Posterior cingulate gyrus (tissue), 11 donors: ENCODE measurements around the gene FNDC10.
"Not testable (repeated sequence)": the region's sequence is repeated elsewhere in the genome, so short reads cannot be mapped to it uniquely, and the experiment has no call there.

ENCODE experiments used
- DNase-seq, 10 donors: peaks; one replicate each; pipeline versions ENCODE4 v3.0.0 to v3.0.0-alpha.2; 2020 to 2021; ENCODE audit warnings: mixed read lengths in 3 of 10
- intact Hi-C: fragments of 100-400 bp; cut with DNase I; formaldehyde crosslinking; loops from one replicate; pipeline ENCODE4 v1.15.1; 2023

FNDC10 gene

DNA sequence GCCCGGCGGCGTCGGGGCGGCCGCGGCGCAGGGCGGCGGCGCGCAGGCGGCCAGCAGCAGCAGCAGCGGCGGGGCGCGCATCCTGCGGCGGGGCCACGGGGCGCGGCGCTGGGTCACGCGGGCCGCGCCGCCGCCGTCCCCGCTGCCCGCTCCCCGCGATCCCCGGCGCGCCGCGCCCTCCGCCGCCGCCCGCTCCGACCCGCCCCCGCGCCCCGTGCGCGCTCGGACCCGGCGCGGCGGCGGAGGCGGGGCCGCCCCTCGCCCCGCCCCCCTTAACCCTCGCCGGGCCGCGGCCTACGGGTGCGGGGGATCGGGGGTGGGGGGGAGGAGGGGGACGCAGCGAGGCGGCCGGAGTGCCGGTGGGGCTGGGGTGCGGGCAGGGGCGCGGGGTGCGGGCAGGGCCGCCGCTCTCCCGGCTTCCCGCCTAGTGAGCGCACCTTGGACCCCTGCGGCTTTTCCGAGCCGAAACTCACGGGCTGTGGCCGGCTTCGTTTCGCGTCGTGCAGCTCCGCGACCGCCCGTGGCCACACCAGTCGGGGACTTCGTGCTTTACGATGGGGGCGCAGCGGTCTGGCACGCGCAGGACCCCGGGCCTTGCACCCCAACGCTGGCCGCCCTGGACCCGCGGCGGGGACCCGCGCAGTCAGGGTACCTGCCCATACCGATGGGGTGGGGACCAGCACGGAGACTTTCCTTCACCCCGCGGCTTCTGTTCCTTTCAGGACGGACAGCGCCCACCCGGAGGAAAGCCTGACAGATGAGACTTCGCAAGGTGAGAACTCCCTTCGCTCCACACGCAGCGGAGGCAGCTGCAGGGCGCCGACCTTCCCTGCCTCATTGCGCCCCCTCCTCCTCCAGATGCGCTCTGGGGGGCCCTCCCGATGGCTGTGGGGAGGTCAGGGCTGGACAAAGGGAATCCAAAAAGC lies at the start of gene FNDC10:
Gene FNDC10 (minus strand): TSS at position 201 of the 926 bp plus-strand sequence. CDS start 120 bp downstream, at position 81.
- DNase-seq = peak in 3 of 10 donors; percentile 72 to 83 (median 79)
- intact Hi-C loops = no loop called here

DNA sequence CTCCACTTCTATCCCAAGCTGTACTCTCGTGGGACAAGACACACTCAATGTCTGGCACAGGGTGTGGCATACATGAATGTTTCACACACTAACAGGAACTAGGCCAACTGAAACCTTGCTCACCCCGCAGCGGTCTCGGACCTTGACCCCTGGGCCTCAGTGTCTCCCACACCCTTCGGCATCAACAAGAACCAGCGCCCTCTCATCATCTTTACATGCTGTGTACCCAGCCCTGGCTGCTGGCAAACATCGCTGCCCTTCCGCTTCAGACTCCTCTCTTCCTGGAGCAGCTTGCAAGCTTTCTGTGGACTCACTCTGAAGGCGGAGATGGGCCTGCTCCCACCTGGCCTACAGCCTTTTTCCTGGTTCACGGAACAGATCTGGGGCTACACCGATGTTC lies 48.3 kb upstream of the FNDC10 start:
- DNase-seq = peak in 1 of 10 donors; percentile 69
- intact Hi-C loops = not testable (repeated sequence)

DNA sequence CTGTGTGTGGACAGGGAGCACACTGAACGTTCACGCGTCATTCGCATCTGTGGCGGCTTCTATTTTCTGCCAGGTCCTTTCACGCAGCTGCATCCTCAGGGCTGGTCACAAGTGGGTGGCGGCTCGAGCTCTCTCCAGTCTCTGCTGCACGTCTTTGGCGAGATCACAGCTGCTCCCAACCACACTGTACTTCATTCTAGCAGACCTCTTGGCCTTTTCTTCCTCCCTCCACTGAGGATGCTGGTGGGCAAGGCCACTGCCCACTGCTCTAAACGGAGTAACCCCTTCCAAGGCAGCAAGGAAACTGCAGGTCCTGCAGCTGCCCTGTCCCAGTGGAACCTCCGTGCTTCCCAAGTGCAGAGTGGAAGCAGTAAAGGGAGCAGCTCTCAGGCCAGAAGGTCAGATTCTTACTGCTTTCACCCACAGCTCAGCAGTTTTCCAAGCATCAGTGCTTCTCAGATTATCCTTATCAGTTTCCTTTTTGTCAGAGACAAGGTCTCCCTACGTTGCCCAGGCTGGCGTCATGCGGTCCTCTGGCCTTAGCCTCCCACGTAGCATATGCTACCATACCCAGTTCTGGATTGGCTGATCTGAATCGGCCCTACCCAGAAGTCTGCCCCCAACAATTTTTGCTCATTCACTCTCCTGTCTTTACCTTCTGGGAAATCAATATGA lies 47.8 kb upstream of the FNDC10 start:
- peak in 1 of 10 donors; percentile 60 for DNase-seq
- intact Hi-C loops = not testable (repeated sequence)

DNA sequence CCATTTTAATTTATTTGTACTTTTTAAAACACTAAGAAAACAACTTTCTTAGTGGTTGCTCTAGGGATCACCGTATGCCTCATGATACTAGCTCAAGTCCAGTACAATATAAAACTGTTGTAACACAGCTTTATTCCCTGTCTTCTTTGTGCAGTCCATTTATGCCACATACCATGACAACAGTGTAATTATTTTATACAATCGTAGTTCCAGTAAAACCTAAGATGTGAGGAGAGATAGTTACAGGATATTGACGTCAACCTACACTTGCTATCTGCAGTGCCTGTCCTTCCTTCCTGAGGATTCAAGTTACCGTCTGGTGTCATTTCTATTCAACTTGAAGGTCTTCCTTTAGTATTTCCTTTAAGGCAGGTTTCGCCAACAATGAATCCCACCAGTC lies 46.4 kb upstream of the FNDC10 start:
- DNase-seq, intact Hi-C loops: not testable (repeated sequence)

DNA sequence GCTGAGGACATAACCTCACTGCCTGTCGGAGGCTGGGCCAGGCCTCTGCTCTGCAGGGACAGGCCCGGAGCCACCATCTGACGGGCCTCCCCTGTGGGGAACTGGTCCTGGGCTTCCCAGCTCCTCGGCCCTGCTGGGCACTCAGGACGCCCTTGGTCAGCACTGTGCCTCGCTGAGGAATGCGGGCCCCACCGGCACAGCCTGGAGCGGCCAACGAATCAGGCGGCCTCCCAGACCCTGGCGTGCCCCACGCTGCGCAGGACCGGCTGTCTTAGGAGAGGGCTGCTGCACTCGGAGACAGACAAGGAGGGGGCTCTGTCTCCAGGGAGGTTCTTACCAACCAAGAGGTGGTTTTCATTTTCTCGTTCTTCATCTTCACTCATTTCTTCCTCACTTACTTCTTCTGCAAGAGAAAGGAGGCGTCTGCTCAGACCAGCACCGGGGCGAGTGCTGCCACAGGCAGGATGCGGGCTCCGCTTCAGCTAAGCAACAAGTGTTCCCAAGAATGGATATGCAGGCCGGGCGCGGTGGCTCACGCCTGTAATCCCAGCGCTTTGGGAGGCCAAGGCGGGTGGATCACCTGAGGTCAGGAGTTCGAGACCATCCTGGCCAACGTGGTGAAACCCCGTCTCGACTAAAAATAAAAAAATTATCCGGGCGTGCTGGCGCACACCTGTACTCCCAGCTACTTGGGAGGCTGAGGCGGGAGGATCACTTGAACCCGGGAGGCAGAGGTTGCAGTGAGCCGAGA lies 41.0 kb upstream of the FNDC10 start:
- intact Hi-C loops = not testable (repeated sequence)
- DNase-seq = peak in 1 of 10 donors; percentile 32

DNA sequence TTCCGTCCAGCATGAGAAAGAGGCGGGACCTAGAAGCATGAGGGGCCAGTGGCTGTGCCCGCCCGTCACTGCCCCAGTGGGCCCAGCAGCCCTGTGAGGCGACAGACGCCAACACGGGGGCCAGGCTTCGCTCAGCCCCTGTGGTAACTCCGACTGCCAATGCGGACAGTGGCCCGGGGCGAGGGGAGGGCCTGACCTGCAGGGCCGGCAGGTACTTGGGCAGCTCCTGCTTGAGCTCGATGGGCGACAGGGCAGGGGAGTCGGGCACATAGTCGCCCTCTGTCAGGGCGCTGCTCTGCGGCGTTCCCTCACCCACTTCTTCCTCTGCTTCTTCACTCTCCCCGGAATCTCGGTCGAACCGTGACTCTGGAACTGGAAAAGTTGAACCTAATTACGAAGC lies 40.1 kb upstream of the FNDC10 start:
- peak in 1 of 10 donors; percentile 57 for DNase-seq
- intact Hi-C loops = not testable (repeated sequence)

DNA sequence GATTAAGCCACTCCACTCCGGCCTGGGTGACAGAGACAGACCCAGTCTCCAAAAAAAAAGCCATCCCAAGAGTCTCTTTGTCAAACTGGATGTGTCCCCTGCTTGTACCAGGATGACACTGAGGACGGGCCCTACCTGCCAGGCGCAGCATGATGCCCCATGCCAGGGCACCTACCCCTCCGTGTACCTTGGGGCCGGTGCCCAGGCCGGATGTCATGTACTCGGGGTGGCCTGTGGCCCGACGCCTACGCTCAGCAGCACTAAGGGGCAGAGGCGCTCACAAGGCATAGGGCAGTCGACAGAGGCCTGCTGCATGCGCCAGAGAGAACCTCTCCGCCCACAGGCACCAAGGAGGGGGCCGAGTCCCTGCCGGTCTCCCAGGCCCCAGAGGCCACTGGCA lies 39.4 kb upstream of the FNDC10 start:
- peak in 1 of 10 donors; percentile 55 for DNase-seq
- intact Hi-C loops = not testable (repeated sequence)

DNA sequence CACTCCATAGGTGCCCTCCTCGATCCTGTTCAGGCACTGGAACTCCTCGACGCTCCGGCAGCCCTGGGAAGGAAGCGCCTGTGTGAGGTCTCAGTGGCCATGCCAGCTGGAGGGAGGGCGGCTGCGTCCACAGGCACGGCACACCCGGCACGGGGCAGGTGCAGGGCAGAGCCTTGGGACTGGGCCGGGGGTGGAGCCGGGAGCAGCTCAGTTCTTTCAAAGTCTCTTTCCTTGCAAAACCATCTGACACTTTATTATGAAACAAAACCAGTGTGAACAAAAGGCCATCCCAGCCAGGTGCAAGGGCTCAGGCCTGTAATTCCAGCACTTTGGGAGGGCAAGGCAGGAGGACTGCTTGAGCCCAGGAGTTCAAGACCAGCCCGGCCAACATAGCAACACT lies 38.6 kb upstream of the FNDC10 start:
- DNase-seq = peak in 4 of 10 donors; percentile 25 to 72 (median 64)
- intact Hi-C loops = not testable (repeated sequence)

DNA sequence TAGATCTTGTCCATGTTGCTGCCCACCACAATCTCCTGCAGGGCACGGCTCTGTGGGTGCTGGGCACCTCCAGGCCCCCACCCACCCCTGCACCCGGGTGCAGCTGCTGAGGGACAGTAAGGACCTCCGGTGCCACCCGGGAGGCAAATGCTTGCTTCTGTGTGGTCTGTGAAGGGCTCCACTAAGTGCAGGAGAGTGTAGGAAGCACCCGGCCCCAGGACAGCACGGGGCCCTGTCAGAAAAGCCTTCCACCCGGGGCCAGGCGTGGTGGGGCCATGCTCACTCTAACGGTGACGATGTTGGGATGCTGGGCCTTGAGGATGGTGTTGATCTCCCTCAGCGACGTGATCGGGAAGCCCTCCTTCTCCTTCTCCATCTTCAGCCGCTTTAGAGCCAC lies 37.5 kb upstream of the FNDC10 start:
- peak in 2 of 10 donors; percentile 27 to 40 for DNase-seq

DNA sequence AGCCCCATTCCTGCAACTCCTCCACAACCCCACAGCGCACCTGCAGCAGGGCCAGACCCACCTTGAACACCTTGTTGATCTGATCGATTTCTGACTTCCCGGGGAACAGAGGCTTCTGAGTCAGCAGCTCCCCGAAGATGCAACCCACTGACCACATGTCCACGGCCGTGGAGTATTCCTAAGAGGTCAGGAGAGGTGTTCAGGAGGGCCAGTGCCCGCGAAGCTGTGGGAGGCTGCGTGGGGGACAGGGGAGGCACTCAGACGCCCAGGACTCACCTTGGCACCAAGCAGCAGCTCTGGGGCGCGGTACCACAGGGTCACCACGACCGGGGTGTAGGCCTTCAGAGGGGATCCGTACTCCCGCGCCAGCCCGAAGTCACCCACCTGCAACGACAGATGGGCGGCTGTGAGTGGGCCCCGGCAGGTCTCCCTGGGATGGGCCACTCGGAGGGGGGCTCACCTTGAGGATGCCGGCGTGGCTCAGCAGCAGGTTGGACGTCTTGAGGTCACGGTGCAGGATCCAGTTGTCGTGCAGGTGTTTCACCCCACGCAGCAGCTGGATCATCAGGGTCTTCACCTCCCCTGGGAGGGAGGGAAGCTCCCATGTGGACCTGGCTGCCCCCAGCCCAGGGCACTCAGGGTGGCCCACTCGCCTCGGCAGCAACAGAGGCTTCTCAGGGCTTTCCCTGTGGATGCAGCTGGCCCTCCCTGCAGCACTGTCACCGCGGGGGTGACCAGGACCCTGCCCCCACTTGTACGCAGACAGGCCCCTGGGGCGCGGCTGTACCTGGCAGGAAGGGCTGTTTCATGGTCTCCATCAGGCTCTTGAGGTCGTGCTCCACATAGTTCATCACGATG lies 36.9 kb upstream of the FNDC10 start:
- intact Hi-C loops = not testable (repeated sequence)
- DNase-seq = peak in 4 of 10 donors; percentile 20 to 71 (median 45)

More for the DNA sequence above, 37.5 kb upstream of the FNDC10 start:
- intact Hi-C loops = not testable (repeated sequence)

DNA sequence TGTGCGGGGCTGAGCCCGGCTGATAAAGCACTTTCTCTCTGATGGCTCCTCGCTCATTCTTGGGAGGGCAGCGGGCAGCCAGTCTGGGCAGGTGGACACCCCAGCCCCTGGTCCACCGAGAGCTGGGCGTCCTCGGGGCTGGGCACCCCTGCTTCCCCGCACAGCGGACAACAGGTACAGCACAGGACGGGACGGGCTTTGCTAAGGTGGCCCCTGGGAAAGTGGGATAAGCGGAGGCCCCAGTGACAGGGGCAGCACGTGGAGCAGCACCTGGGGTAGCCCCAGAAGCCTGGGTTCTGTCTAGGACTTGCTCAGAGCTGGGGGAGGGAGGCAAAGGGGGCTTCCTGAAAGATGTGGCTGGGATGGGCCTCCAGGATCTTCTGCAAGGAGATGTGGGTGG lies 34.7 kb upstream of the FNDC10 start:
- intact Hi-C loops = not testable (repeated sequence)
- peak in 3 of 10 donors; percentile 57 to 81 (median 75) for DNase-seq

DNA sequence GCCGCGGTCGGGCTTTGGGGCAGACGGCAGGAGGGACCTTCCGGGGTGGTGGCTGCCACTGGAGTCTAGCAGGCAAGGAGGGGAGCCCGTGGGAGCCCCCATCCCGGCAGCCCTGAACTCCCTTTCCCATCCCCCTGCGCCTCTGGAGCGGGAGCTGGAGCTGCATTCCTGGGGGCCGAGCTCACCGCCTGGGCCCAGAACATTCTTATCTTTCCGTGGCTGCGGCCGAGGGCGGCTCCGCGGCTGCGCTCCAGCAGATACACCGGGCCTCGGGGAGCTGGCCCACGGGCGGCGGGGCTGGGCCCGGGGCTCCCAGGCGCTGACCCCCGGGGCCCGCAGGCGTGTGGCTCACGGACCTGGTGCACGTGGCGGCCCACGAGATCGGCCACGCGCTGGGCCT lies 33.5 kb upstream of the FNDC10 start:
- intact Hi-C loops, DNase-seq: not testable (repeated sequence)

DNA sequence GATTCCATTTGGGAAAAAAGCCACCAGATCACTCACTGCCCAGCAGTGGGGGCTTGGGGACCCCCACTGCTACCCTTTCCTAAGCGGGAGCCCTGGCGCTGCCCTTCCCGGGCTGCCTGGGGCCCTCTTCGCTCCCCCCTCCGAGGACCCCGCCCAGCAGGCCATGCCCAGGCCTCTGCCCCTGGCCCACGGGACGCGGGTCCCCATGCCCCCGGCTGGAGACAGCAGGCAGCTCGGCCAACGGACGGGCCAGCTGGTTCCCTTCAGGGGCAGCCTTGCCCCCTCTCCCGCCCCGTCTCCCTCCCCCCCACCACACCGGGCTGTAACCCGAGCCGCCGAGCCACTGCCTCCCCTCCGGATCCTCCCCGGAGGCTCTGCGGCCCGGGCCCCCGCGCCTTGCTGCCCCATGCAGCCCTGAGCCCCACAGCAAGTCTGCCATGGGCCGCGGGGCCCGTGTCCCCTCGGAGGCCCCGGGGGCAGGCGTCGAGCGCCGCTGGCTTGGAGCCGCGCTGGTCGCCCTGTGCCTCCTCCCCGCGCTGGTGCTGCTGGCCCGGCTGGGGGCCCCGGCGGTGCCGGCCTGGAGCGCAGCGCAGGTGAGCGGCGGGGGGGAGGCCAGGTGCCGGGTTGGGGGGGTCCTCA lies 32.0 kb upstream of the FNDC10 start, which contains the start of gene MMP23B:
Gene MMP23B (plus strand): TSS at position 392 of the 639 bp plus-strand sequence. CDS start 46 bp downstream, at position 438.
- peak in 3 of 10 donors; percentile 21 to 81 (median 31) for DNase-seq
- intact Hi-C loops = no loop called here

DNA sequence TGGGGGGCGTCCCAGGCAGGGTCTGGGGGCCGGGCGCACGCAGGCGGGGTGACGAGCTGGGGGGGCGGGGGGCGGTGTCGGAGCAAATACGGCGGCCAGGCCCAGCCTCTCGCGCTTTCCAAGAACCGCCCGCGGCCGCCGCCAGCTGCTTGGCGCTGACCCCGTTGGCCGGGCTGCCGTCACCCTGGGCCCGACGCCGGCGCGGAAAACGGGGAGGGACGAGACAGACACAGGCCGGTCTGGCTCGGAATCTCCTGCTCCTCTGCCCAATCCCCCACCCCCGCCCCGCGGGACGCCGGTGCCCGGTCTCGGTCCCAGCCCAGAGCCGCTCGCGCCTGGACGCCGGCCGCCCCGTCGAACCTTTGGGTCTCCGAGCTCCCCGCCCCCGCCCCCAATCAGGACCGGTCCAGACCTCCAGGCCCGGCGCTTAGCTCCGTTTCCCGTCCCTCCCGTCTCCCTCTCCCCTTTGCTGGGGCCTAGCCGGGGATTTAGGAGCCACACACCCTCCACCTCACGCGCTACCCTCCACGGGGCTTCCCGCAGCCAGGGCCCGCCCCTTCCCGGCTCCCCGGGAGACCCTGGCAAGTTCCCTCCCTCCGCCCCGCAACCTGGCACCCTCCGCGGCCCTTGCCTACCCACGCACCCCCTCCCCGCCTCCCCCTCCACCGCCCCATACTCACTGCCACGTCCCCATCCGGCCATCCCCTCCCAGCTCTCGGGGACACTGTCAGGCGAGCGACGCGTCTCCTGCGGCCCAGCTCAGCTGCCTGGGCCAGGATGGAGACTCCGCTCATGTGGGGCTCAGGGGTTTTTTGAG lies 31.2 kb upstream of the FNDC10 start:
- intact Hi-C loops = no loop called here
- peak in 5 of 10 donors; percentile 34 to 91 (median 74) for DNase-seq

DNA sequence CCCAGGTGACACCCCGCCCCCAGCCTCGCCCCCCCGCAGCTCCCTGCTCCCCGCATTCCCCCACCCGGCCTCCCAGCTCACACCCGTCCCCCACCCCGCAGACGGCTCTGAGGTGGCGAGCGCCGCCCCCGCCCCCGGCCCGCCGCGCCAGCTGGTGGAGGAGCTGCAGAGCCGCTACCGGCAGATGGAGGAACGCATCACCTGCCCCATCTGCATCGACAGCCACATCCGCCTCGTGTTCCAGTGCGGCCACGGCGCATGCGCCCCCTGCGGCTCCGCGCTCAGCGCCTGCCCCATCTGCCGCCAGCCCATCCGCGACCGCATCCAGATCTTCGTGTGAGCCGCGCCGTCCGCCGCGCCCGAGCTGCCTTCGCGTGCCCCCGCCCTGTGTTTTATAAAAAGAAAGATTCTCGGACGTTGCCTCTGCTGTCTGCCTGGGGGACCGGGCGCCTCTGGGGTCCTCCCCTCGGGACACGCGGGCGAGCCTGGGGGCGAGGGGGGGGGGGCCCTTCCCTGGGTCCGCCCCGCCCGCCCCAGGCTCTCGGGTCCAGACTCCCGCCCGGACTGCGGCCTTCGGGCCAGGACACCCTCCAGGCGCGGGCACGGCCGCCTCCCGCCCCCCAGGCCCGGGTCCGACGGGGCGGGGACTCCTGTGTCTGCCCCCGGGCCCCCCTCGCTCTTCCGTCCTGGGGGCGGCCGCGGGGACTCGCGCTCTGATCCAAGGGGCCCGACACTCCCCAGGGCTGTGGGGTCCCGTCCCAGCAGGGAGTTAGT lies 30.4 kb upstream of the FNDC10 start:
- intact Hi-C loops = no loop called here
- peak in 9 of 10 donors; percentile 34 to 96 (median 68) for DNase-seq

DNA sequence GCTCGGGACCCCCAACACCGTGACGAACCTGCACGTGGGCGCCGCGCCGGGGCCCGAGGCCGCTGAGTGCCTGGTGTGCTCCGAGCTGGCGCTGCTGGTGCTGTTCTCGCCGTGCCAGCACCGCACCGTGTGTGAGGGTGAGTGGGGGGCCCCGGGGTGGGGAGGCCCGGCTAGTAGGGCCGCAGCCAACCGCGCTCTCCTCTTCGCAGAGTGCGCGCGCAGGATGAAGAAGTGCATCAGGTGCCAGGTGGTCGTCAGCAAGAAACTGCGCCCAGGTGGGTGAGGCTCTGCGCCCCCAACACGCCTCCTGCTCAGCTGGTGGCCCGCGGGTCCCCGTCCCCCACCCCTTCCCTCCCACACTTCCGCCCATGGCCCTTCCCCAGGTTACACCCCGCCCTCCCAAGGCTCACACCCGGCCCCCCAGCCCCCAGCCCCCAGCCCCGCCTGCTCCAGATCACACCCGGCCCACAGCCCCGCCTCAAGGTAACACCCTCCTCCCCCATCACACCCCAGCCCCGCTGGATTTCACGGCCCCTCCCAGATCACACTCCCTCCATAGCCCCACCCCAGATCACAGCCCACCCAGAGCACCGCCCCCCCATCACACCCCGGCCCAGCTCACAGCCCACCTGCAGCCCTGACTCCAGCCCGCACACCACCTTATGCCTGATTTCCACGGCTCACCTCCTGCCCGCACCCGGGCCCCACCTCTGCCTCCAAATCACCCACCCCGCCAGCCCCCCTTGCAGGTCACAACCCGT lies 29.7 kb upstream of the FNDC10 start:
- DNase-seq = peak in 4 of 10 donors; percentile 24 to 76 (median 62)
- intact Hi-C loops = no loop called here
